Activated gamma-delta T cell treated with anti-CD3 and anti-CD28 coated beads, Interleukin-2, amount 50 U/mL, for 16 hours (primary cell): Measurements from ENCODE around the gene PARD3.
"Not testable (repeated sequence)": the region's sequence is repeated elsewhere in the genome, so short reads cannot be mapped to it uniquely, and the experiment has no call there.

Experiments
- DNase-seq: peaks from one replicate; pipeline ENCODE4 v3.0.0-alpha.2; 2020; ENCODE audit warnings: low read depth

Gene PARD3

GRCh38 chr10:34815185-34816084 is at the start of gene PARD3:
TSS of gene PARD3 (minus strand) at chr10:34815296. CDS start at chr10:34814995, 301 bp downstream.
- DNase-seq: no peak

- no peak for DNase-seq
These were observed 49.3 kb upstream of the PARD3 start for GRCh38 chr10:34864149-34865067.

GRCh38 chr10:34862892-34863291 is 47.8 kb upstream of the PARD3 start:
- DNase-seq: no peak

- no peak for DNase-seq
These were observed 46.4 kb upstream of the PARD3 start for GRCh38 chr10:34861293-34862021.

GRCh38 chr10:34859170-34859569 is 44.1 kb upstream of the PARD3 start:
- no peak for DNase-seq

GRCh38 chr10:34858003-34858402 is 42.9 kb upstream of the PARD3 start:
- DNase-seq: no peak

- no peak for DNase-seq
These were observed 39.1 kb upstream of the PARD3 start for GRCh38 chr10:34854147-34854601.

- no peak for DNase-seq
These were observed 38.3 kb upstream of the PARD3 start for GRCh38 chr10:34853357-34853756.

- no peak for DNase-seq
These were observed 35.5 kb upstream of the PARD3 start for GRCh38 chr10:34850558-34850957.

GRCh38 chr10:34850036-34850435 is 34.9 kb upstream of the PARD3 start:
- DNase-seq: no peak

GRCh38 chr10:34845070-34845469 is 30.0 kb upstream of the PARD3 start:
- no peak for DNase-seq

GRCh38 chr10:34844448-34844847 is 29.4 kb upstream of the PARD3 start:
- DNase-seq: no peak

- DNase-seq: not testable (repeated sequence)
These were observed 28.4 kb upstream of the PARD3 start for GRCh38 chr10:34843470-34843869.

- DNase-seq: no peak
These were observed 23.3 kb upstream of the PARD3 start for GRCh38 chr10:34838366-34838900.

GRCh38 chr10:34835908-34836508 is 20.9 kb upstream of the PARD3 start:
- no peak for DNase-seq

GRCh38 chr10:34834274-34834673 is 19.2 kb upstream of the PARD3 start:
- DNase-seq: no peak

GRCh38 chr10:34830217-34830822 is 15.2 kb upstream of the PARD3 start:
- DNase-seq: no peak

GRCh38 chr10:34826857-34827766 is 12.0 kb upstream of the PARD3 start:
- DNase-seq: no peak

GRCh38 chr10:34826221-34826620 is 11.1 kb upstream of the PARD3 start:
- no peak for DNase-seq

GRCh38 chr10:34825414-34825813 is 10.3 kb upstream of the PARD3 start:
- DNase-seq: no peak
